Body of pancreas (tissue), 4 donors: ENCODE measurements around the gene MANBA. TPM values are rescaled to one million over a fixed set of nuclear protein-coding genes. Genes with fewer than 3 reads are reported as not detected.

Experiments used
- ATAC-seq: fragments of 150-250 bp; one replicate; pipeline ENCODE4 v1.9.1; 2016
- DNase-seq, 4 donors: peaks; one replicate each; pipeline ENCODE4 v3.0.0-alpha.2; 2019
- H3K27ac ChIP-seq, 4 donors: fragments of 200-600 bp; sonication (generic); 1 replicate in 3 of 4; 2 replicates in 1 of 4; pipeline versions ENCODE4 v1.5.1 to v1.6.1; 2016 to 2019; ENCODE audit warnings: mild to moderate bottlenecking in 1 of 4, mixed read lengths in 1 of 4, moderate library complexity in 1 of 4
- H3K27me3 ChIP-seq, 2 donors: fragments of 200-600 bp; sonication (generic); one replicate each; pipeline ENCODE4 v1.6.0; 2016; ENCODE audit warnings: mild to moderate bottlenecking in 1 of 2
- H3K36me3 ChIP-seq, 2 donors: fragments of 200-600 bp; sonication (generic); replicated peaks in 1 of 2; 2 replicates each; pipeline ENCODE4 v1.5.1; 2016; ENCODE audit warnings: low read depth in 2 of 2; ENCODE audit not compliant: insufficient read depth in 1 of 2
- H3K4me1 ChIP-seq: fragments of 200-600 bp; sonication (generic); one replicate; pipeline ENCODE4 v1.6.0; 2016
- H3K4me3 ChIP-seq, 2 donors: fragments of 200-600 bp; sonication (generic); 1 replicate in 1 of 2; 2 replicates in 1 of 2; pipeline ENCODE4 v1.5.1; 2016 to 2019
- H3K9me3 ChIP-seq, 3 donors: fragments of 200-600 bp; sonication (generic); 1 replicate in 2 of 3; 2 replicates in 1 of 3; pipeline ENCODE4 v1.5.1; 2016
- CTCF ChIP-seq, 7 experiments: fragments of 450-650 bp in 4 of 7; fragments of 200-600 bp in 3 of 7; sonication (generic) in 3 of 7; IDR thresholded peaks; one replicate each; pipeline ENCODE4 v1.5.1; 2016 to 2019; ENCODE audit warnings: antibody characterized with exemption in 7 of 7
- POLR2A ChIP-seq, 3 donors: fragments of 450-650 bp; IDR thresholded peaks; one replicate each; pipeline ENCODE4 v1.6.1; 2016; ENCODE audit warnings: antibody characterized with exemption in 3 of 3, mild to moderate bottlenecking in 2 of 3
- WGBS, 2 donors: methylation state at CpG; one replicate each; pipeline ENCODE4 v1.1.5; 2017; 5-methylcytosine and 5-hydroxymethylcytosine counted together
- intact Hi-C: fragments of 100-400 bp; cut with DNase I; formaldehyde crosslinking; loops from one replicate; pipeline ENCODE4 v1.15.1; 2023
- total RNA-seq, 2 donors: library from RNA; depleted of rRNA; stranded (reverse); fragments of >200 nt; gene quantifications; one replicate each; pipeline ENCODE4 v1.1.0, GENCODE V29; 2016

Gene MANBA
- total RNA-seq, 2 donors from 2014 or later: 26.5 to 57.0 TPM

GRCh38 chr4:102687982-102688433, 72.8 kb downstream of the MANBA start:
- Histone ChIP-seq H3K27me3 (no peaks in the 10 kb centered on the region), H3K4me1 (no peaks in the 10 kb centered on the region), H3K36me3 (no peaks in the 10 kb centered on the region), H3K4me3 (no peak overlapping the region), H3K9me3 (no peaks in the 10 kb centered on the region), H3K27ac (no peak overlapping the region)
- DNase-seq (no peak), ATAC-seq (no peak)
- intact Hi-C loops: no loop called here
- 91 to 97% methylated on average over 7 of the region's 7 CpGs for WGBS, 2 donors
- TF ChIP-seq CTCF (IDR thresholded peaks at IDR 0.05) (no peak), POLR2A (IDR thresholded peaks at IDR 0.05) (no peak)

- intact Hi-C loops: no loop called here
- no peak for TF ChIP-seq CTCF (IDR thresholded peaks at IDR 0.05)
- no peak for TF ChIP-seq POLR2A (IDR thresholded peaks at IDR 0.05)
- no peak for ATAC-seq
- WGBS, 2 donors: 76 to 84% methylated on average over 4 of the region's 4 CpGs
- Histone ChIP-seq H3K9me3 (no peaks in the 10 kb centered on the region), H3K27me3 (no peaks in the 10 kb centered on the region), H3K4me3 (no peak overlapping the region), H3K36me3 (no peaks in the 10 kb centered on the region), H3K27ac (no peak overlapping the region), H3K4me1 (no peaks in the 10 kb centered on the region)
- no peak for DNase-seq
Measured at GRCh38 chr4:102687373-102687981, 73.3 kb downstream of the MANBA start.

GRCh38 chr4:102685768-102686167, 75.0 kb downstream of the MANBA start:
- ATAC-seq (no peak), DNase-seq (no peak)
- TF ChIP-seq POLR2A (IDR thresholded peaks at IDR 0.05) (no peak), CTCF (IDR thresholded peaks at IDR 0.05) (no peak)
- Histone ChIP-seq H3K4me3 (no peak overlapping the region), H3K27me3 (no peaks in the 10 kb centered on the region), H3K36me3 (no peaks in the 10 kb centered on the region), H3K9me3 (no peaks in the 10 kb centered on the region), H3K27ac (no peak overlapping the region), H3K4me1 (no peaks in the 10 kb centered on the region)
- WGBS, 2 donors: 84 to 87% methylated on average over 3 of the region's 3 CpGs
- intact Hi-C loops: no loop called here

GRCh38 chr4:102684610-102685052, 76.1 kb downstream of the MANBA start:
- no peaks in the 10 kb centered on the region for H3K9me3 ChIP-seq
- H3K4me3 ChIP-seq: no peak overlapping the region
- no peaks in the 10 kb centered on the region for H3K36me3 ChIP-seq
- H3K27me3 ChIP-seq: no peaks in the 10 kb centered on the region
- DNase-seq (no peak), ATAC-seq (no peak)
- H3K27ac ChIP-seq: no peak overlapping the region
- intact Hi-C loops: no loop called here
- TF ChIP-seq POLR2A (IDR thresholded peaks at IDR 0.05): no peak
- no peak for TF ChIP-seq CTCF (IDR thresholded peaks at IDR 0.05)
- H3K4me1 ChIP-seq: no peaks in the 10 kb centered on the region
- 88 to 91% methylated on average over 4 of the region's 4 CpGs for WGBS, 2 donors
